ENCODE measurements around the gene SIK3. TPM values are rescaled to one million over a fixed set of nuclear protein-coding genes. Genes with fewer than 3 reads are reported as not detected.

SIK3 gene
- total and polyA plus RNA-seq, 12 donors = 9.9 to 47.3 (median 36.5) TPM

DNA sequence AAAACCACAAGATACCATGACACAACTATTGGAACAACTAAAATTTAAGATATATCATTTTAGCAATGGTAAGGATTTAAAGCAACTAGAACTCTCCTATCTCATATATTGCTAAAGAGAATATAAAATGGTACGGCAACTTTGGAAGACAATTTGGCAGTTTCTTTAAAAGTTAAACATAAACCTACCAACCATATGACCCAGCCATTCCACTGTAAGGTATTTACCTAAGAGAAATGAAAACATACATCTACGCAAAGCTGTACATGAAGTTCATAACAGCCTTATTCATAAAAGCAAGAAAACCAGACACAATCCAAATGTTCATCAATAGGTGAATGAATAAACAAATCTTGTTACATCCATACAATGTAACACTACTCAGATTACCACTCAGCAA, 31.3 kb downstream of the SIK3 start:
- Histone ChIP-seq H3K36me3 (no peaks in the 10 kb centered on the region), H3K4me1 (peaks cover 0 to 71% (median 49%) of the 10 kb centered on the region in 9 donors), H3K9me3 (no peaks in the 10 kb centered on the region), H3K27me3 (no peaks in the 10 kb centered on the region), H3K27ac (no peak overlapping the region), H3K4me3 (no peak overlapping the region)
- WGBS, 2 donors = 98% methylated on average over 2 of the region's 2 CpGs
- intact Hi-C loops (cut with DNase I) = no loop called here
- ATAC-seq (no peak), DNase-seq (no peak)
- TF ChIP-seq, protein P1, sequence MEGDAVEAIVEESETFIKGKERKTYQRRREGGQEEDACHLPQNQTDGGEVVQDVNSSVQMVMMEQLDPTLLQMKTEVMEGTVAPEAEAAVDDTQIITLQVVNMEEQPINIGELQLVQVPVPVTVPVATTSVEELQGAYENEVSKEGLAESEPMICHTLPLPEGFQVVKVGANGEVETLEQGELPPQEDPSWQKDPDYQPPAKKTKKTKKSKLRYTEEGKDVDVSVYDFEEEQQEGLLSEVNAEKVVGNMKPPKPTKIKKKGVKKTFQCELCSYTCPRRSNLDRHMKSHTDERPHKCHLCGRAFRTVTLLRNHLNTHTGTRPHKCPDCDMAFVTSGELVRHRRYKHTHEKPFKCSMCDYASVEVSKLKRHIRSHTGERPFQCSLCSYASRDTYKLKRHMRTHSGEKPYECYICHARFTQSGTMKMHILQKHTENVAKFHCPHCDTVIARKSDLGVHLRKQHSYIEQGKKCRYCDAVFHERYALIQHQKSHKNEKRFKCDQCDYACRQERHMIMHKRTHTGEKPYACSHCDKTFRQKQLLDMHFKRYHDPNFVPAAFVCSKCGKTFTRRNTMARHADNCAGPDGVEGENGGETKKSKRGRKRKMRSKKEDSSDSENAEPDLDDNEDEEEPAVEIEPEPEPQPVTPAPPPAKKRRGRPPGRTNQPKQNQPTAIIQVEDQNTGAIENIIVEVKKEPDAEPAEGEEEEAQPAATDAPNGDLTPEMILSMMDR (IDR thresholded peaks at IDR 0.05) = no peak

DNA sequence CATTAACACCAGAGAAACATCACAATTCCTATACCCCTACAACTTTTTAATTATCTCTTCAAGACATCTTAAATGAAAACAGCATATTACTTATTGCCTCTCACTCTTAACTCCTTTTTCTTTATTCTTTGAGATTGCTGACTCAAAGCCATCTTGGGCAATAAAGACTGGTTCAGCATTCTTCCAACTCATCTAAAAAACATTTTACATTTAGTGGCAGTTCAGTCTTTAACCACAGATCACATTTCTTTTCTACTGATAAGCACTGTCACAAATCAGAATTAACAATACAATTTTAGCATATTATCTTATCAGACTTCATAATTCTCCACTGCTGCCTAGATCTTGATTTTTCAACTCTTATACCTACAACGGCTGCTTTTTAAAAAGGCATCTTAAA, 34.0 kb downstream of the SIK3 start:
- no peak overlapping the region for H3K27ac ChIP-seq

DNA sequence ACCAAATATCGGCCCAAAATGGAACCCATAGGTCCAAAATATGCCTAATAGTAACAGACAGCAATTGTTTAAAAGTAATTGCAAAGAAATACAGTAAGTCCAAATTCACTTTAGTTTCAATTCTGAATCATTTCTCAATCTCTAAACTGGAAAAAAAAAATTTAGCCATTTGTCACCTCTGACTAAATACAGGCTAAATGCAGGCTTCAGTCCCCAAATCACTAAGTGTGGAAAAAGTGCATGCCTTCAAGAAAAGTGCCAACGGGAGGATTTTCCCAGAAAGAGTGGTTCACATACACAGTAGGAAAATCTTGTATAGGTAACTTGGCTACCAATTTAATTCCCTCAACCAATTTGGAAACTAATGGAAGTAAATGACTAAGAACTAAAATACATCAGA, 35.7 kb downstream of the SIK3 start:
- WGBS, 2 donors = 95 to 99% methylated on average over 2 of the region's 2 CpGs
- TF ChIP-seq, protein P1 (IDR thresholded peaks at IDR 0.05) = no peak
- ATAC-seq = no peak
- no peaks in the 10 kb centered on the region for H3K27me3 ChIP-seq
- intact Hi-C loops (cut with DNase I) = no loop called here
- H3K27ac ChIP-seq = no peak overlapping the region
- peaks cover 0 to 52% (median 45%) of the 10 kb centered on the region in 9 donors for H3K4me1 ChIP-seq
- no peaks in the 10 kb centered on the region for H3K9me3 ChIP-seq
- DNase-seq = no peak
- H3K36me3 ChIP-seq = no peaks in the 10 kb centered on the region
- H3K4me3 ChIP-seq = no peak overlapping the region

More for the DNA sequence above, 34.0 kb downstream of the SIK3 start:
- H3K4me1 ChIP-seq = peaks cover 0 to 50% (median 30%) of the 10 kb centered on the region in 9 donors
- intact Hi-C loops (cut with DNase I) = no loop called here
- H3K9me3 ChIP-seq = no peaks in the 10 kb centered on the region
- H3K4me3 ChIP-seq = no peak overlapping the region
- 44 to 60% methylated on average over 1 of the region's 1 CpG for WGBS, 2 donors
- H3K36me3 ChIP-seq = no peaks in the 10 kb centered on the region
- no peak for DNase-seq
- H3K27me3 ChIP-seq = no peaks in the 10 kb centered on the region
- TF ChIP-seq, protein P1 (IDR thresholded peaks at IDR 0.05) = no peak
- ATAC-seq = no peak

DNA sequence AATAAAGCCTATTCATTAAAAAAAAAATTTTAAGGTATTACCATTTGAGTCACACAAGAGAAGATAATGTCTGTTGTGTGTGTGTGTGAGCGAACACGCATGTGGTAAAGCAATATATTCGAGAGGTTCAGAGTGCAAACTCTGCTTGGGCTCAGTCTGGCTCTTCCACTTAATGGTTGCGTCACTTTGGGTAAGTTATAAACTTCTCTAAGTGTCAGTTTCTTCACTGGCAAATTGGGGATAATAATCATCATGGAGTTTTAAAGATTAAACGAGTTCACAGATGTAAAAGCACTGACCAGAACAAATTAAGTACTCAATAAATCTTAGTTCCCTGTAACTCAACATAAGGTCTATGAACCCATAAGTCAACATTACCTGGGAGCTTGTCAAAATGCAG, 37.0 kb downstream of the SIK3 start:
- Histone ChIP-seq H3K4me1 (peaks cover 0 to 59% (median 49%) of the 10 kb centered on the region in 9 donors), H3K9me3 (no peaks in the 10 kb centered on the region), H3K27ac (no peak overlapping the region), H3K4me3 (no peak overlapping the region), H3K36me3 (no peaks in the 10 kb centered on the region), H3K27me3 (no peaks in the 10 kb centered on the region)
- WGBS, 2 donors = 97 to 98% methylated on average over 5 of the region's 5 CpGs
- TF ChIP-seq, protein P1 (IDR thresholded peaks at IDR 0.05) = no peak
- ATAC-seq (no peak), DNase-seq (no peak)
- intact Hi-C loops (cut with DNase I) = no loop called here
